Gastrocnemius medialis (tissue), 4 donors: ENCODE results near the gene LMBR1. TPM values are rescaled to one million over a fixed set of nuclear protein-coding genes. Genes with fewer than 3 reads are reported as not detected.

Experiments
- ATAC-seq, 2 donors: fragments of 150-250 bp; one replicate each; pipeline ENCODE4 v1.9.1; 2016
- DNase-seq, 2 donors: peaks; one replicate each; pipeline ENCODE4 v3.0.0-alpha.2; 2019
- H3K27ac ChIP-seq, 4 donors: fragments of 200-600 bp; sonication (generic); 1 replicate in 1 of 4; 2 replicates in 3 of 4; pipeline ENCODE4 v1.5.1; 2016 to 2018; ENCODE audit warnings: mild to moderate bottlenecking in 2 of 4, moderate library complexity in 1 of 4
- H3K27me3 ChIP-seq, 3 donors: fragments of 200-600 bp; sonication (generic) in 2 of 3; 1 replicate in 1 of 3; 2 replicates in 2 of 3; pipeline versions ENCODE4 v1.5.1 to v1.6.0; 2016 to 2019; ENCODE audit warnings: mild to moderate bottlenecking in 1 of 3, moderate library complexity in 1 of 3
- H3K36me3 ChIP-seq, 2 donors: fragments of 200-600 bp; sonication (generic) in 1 of 2; one replicate each; pipeline ENCODE4 v1.5.1; 2017 to 2018
- H3K4me1 ChIP-seq, 2 donors: fragments of 200-600 bp; sonication (generic) in 1 of 2; one replicate each; pipeline ENCODE4 v1.5.1; 2016 to 2017; ENCODE audit warnings: mild to moderate bottlenecking in 2 of 2
- H3K4me3 ChIP-seq, 4 donors: fragments of 200-600 bp; sonication (generic) in 3 of 4; 1 replicate in 1 of 4; 2 replicates in 3 of 4; pipeline ENCODE4 v1.5.1; 2016 to 2019; ENCODE audit warnings: mild to moderate bottlenecking in 2 of 4
- H3K9me3 ChIP-seq, 3 donors: fragments of 200-600 bp; sonication (generic) in 2 of 3; 1 replicate in 1 of 3; 2 replicates in 2 of 3; pipeline ENCODE4 v1.5.1; 2016 to 2019
- CTCF ChIP-seq, 5 experiments: fragments of 450-650 bp in 3 of 5; fragments of 200-600 bp in 2 of 5; sonication (generic) in 2 of 5; IDR thresholded peaks in 4 of 5; conservative IDR thresholded peaks in 1 of 5; 1 replicate in 4 of 5; 2 replicates in 1 of 5; pipeline ENCODE4 v1.5.1; 2016 to 2019; ENCODE audit warnings: antibody characterized with exemption in 5 of 5, mild to moderate bottlenecking in 3 of 5, moderate library complexity in 3 of 5
- POLR2A ChIP-seq, 2 donors: fragments of 450-650 bp; IDR thresholded peaks; one replicate each; pipeline ENCODE4 v1.6.1; 2017; ENCODE audit warnings: antibody characterized with exemption in 2 of 2, mild to moderate bottlenecking in 2 of 2, moderate library complexity in 2 of 2
- in situ Hi-C, 4 donors: fragments of 200-750 bp; cut with MboI; loops; one replicate each; pipeline versions ENCODE4 v1.15.0 to v1.8.0; 2017; ENCODE audit warnings: low sequenced_read_pairs in 4 of 4
- intact Hi-C: fragments of 100-400 bp; cut with DNase I; formaldehyde crosslinking; loops from one replicate; pipeline ENCODE4 v1.15.1; 2023; ENCODE audit warnings: low total_unique reads
- total RNA-seq, 4 donors: library from RNA; depleted of rRNA; stranded (reverse); fragments of >200 nt; gene quantifications; one replicate each; pipeline versions ENCODE4 v1.1.0 to v1.2.3, GENCODE V29; 2016

LMBR1 gene
- total RNA-seq, 4 donors from 2014 or later, result 27.9 to 87.0 (median 35.3) TPM

- intact Hi-C loops, result no loop called here
- in situ Hi-C loops, result no loop called here
- no peak for TF ChIP-seq POLR2A (IDR thresholded peaks at IDR 0.05)
- no peaks in the 10 kb centered on the region for H3K27me3 ChIP-seq
- no peaks in the 10 kb centered on the region for H3K9me3 ChIP-seq
- no peak overlapping the region for H3K4me3 ChIP-seq
- no peaks in the 10 kb centered on the region for H3K36me3 ChIP-seq
- no peak for ATAC-seq
- no peak overlapping the region for H3K27ac ChIP-seq
- H3K4me1 ChIP-seq, result peaks cover 10 to 36% of the 10 kb centered on the region in 2 donors
- DNase-seq, result no peak
Observed at GRCh38 chr7:156842740-156843140, 50.2 kb downstream of the LMBR1 start.

GRCh38 chr7:156842317-156842716 is 50.7 kb downstream of the LMBR1 start:
- DNase-seq (no peak), ATAC-seq (no peak)
- intact Hi-C loops (no loop called here), in situ Hi-C loops (no loop called here)
- H3K4me3 ChIP-seq, result no peak overlapping the region
- H3K27me3 ChIP-seq, result no peaks in the 10 kb centered on the region
- H3K4me1 ChIP-seq, result peaks cover 10 to 36% of the 10 kb centered on the region in 2 donors
- H3K9me3 ChIP-seq, result no peaks in the 10 kb centered on the region
- no peak overlapping the region for H3K27ac ChIP-seq
- no peaks in the 10 kb centered on the region for H3K36me3 ChIP-seq
- TF ChIP-seq POLR2A (IDR thresholded peaks at IDR 0.05) (no peak), CTCF (IDR thresholded peaks at IDR 0.05 in 4 of 5, conservative IDR thresholded peaks at IDR 0.05 in 1 of 5) (no peak)

GRCh38 chr7:156841497-156841896 is 51.5 kb downstream of the LMBR1 start:
- H3K4me1 ChIP-seq, result peaks cover 10 to 38% of the 10 kb centered on the region in 2 donors
- in situ Hi-C loops (no loop called here), intact Hi-C loops (no loop called here)
- H3K27ac ChIP-seq, result no peak overlapping the region
- ATAC-seq (no peak), DNase-seq (no peak)
- H3K27me3 ChIP-seq, result no peaks in the 10 kb centered on the region
- no peak overlapping the region for H3K4me3 ChIP-seq
- H3K9me3 ChIP-seq, result no peaks in the 10 kb centered on the region
- TF ChIP-seq CTCF (IDR thresholded peaks at IDR 0.05 in 4 of 5, conservative IDR thresholded peaks at IDR 0.05 in 1 of 5), result no peak
- no peak for TF ChIP-seq POLR2A (IDR thresholded peaks at IDR 0.05)
- no peaks in the 10 kb centered on the region for H3K36me3 ChIP-seq

- no peaks in the 10 kb centered on the region for H3K27me3 ChIP-seq
- H3K4me1 ChIP-seq, result peaks cover 10 to 42% of the 10 kb centered on the region in 2 donors
- no peak overlapping the region for H3K27ac ChIP-seq
- no peaks in the 10 kb centered on the region for H3K9me3 ChIP-seq
- no peaks in the 10 kb centered on the region for H3K36me3 ChIP-seq
- DNase-seq (no peak), ATAC-seq (no peak)
- no peak overlapping the region for H3K4me3 ChIP-seq
- intact Hi-C loops, result no loop called here
- TF ChIP-seq POLR2A (IDR thresholded peaks at IDR 0.05) (no peak), CTCF (IDR thresholded peaks at IDR 0.05 in 4 of 5, conservative IDR thresholded peaks at IDR 0.05 in 1 of 5) (no peak)
- in situ Hi-C loops, result no loop called here
Observed at GRCh38 chr7:156840134-156840533, 52.8 kb downstream of the LMBR1 start.

GRCh38 chr7:156836443-156836842 is 56.5 kb downstream of the LMBR1 start:
- Histone ChIP-seq H3K4me3 (no peak overlapping the region), H3K4me1 (peaks cover 0 to 19% of the 10 kb centered on the region in 2 donors), H3K9me3 (no peaks in the 10 kb centered on the region), H3K27ac (peak overlapping the region; percentile 38 to 68 (median 64)), H3K36me3 (peaks cover 0 to 10% of the 10 kb centered on the region in 2 donors), H3K27me3 (no peaks in the 10 kb centered on the region)
- intact Hi-C loops (no loop called here), in situ Hi-C loops (no loop called here)
- ATAC-seq (peak; percentile 98 to 99), DNase-seq (no peak)
- TF ChIP-seq POLR2A (IDR thresholded peaks at IDR 0.05) (no peak), CTCF (IDR thresholded peaks at IDR 0.05 in 4 of 5, conservative IDR thresholded peaks at IDR 0.05 in 1 of 5) (no peak)
